Caco-2 (cell line): ENCODE results near the gene PMM1. TPM values are rescaled to one million over a fixed set of nuclear protein-coding genes. Genes with fewer than 3 reads are reported as not detected.

Experiments used
- BruUV-seq: library from RNA; stranded (reverse); fragments of 400-500 nt; replicated peaks from 2 replicates; lab custom pipeline; 2021; lab: Mats Ljungman, UMichigan
- CTCF ChIA-PET: fragments of 300-600 bp; sonication (Branson Sonifier 250); formaldehyde crosslinking; loops from one replicate; lab custom pipeline; 2022; ENCODE audit warnings: antibody characterized with exemption; lab: Charles Lee
- POLR2A ChIA-PET: fragments of 300-600 bp; sonication (Branson Sonifier 250); formaldehyde crosslinking; loops from one replicate; lab custom pipeline; 2022; ENCODE audit warnings: antibody characterized with exemption; lab: Charles Lee
- DNase-seq, 2 experiments: peaks; one replicate each; pipeline versions ENCODE4 v3.0.0 to v3.0.0-alpha.2; 2020 to 2022
- H3K27me3 ChIP-seq: replicated peaks from 2 replicates; pipeline ENCODE4 v1.6.0; 2011; ENCODE audit warnings: low read length; ENCODE audit not compliant: control insufficient read depth, insufficient read depth
- H3K36me3 ChIP-seq: 2 replicates; pipeline ENCODE4 v1.5.1; 2011; ENCODE audit warnings: low read length; ENCODE audit not compliant: control insufficient read depth, insufficient read depth
- H3K4me1 ChIP-seq: fragments of 250-450 bp; sonication (Bioruptor Pico); 2 replicates; pipeline ENCODE4 v1.5.1; 2020; ENCODE audit warnings: mild to moderate bottlenecking
- H3K4me3 ChIP-seq: 2 replicates; pipeline ENCODE4 v1.5.1; 2011; ENCODE audit warnings: low read depth, mild to moderate bottlenecking, control low read depth, low read length
- H3K9me3 ChIP-seq: fragments of 250-450 bp; sonication (Bioruptor Pico); 2 replicates; pipeline ENCODE4 v1.5.1; 2020; ENCODE audit warnings: mild to moderate bottlenecking, moderate library complexity
- H3K27ac Mint-ChIP-seq: one replicate; pipeline ENCODE4 v1.8.0; 2022; ENCODE audit warnings: mixed read lengths; ENCODE audit not compliant: unreplicated experiment
- H3K27me3 Mint-ChIP-seq: one replicate; pipeline ENCODE4 v1.8.0; 2022; ENCODE audit warnings: mixed read lengths; ENCODE audit not compliant: insufficient read depth, unreplicated experiment
- H3K36me3 Mint-ChIP-seq: one replicate; pipeline ENCODE4 v1.8.0; 2022; ENCODE audit warnings: mild to moderate bottlenecking, mixed read lengths; ENCODE audit not compliant: insufficient read depth, unreplicated experiment
- H3K4me1 Mint-ChIP-seq: one replicate; pipeline ENCODE4 v1.8.0; 2022; ENCODE audit warnings: low read depth, mixed read lengths; ENCODE audit not compliant: unreplicated experiment
- H3K4me3 Mint-ChIP-seq: one replicate; pipeline ENCODE4 v1.8.0; 2022; ENCODE audit warnings: mild to moderate bottlenecking, moderate library complexity, mixed read lengths; ENCODE audit not compliant: unreplicated experiment
- H3K9me3 Mint-ChIP-seq: one replicate; pipeline ENCODE4 v1.8.0; 2022; ENCODE audit warnings: mixed read lengths; ENCODE audit not compliant: unreplicated experiment
- intact Hi-C: fragments of 100-400 bp; cut with micrococcal nuclease; formaldehyde crosslinking; loops from one replicate; pipeline ENCODE4 v1.10.0; 2022; ENCODE audit not compliant: unreplicated experiment
- total RNA-seq: library from RNA; stranded (reverse); gene quantifications from 2 replicates; pipeline ENCODE4 v1.2.3, GENCODE V29; 2022
- TF ChIP-seq, protein P1 (sequence below), 2 experiments: fragments of 200-600 bp in 1 of 2; IDR thresholded peaks; 1 replicate in 1 of 2; 2 replicates in 1 of 2; pipeline versions ENCODE4 v1.5.1 to v1.8.0; 2011 to 2022; ENCODE audit warnings: antibody characterized with exemption in 1 of 2, control low read depth in 1 of 2, inconsistent platforms in 1 of 2, low read depth in 1 of 2, low read length in 1 of 2, mild to moderate bottlenecking in 1 of 2, moderate library complexity in 1 of 2; ENCODE audit not compliant: insufficient read depth in 1 of 2, severe bottlenecking in 1 of 2, unreplicated experiment in 1 of 2

Gene PMM1
- total RNA-seq, 1 experiment from 2014 or later: 29.6 TPM

DNA sequence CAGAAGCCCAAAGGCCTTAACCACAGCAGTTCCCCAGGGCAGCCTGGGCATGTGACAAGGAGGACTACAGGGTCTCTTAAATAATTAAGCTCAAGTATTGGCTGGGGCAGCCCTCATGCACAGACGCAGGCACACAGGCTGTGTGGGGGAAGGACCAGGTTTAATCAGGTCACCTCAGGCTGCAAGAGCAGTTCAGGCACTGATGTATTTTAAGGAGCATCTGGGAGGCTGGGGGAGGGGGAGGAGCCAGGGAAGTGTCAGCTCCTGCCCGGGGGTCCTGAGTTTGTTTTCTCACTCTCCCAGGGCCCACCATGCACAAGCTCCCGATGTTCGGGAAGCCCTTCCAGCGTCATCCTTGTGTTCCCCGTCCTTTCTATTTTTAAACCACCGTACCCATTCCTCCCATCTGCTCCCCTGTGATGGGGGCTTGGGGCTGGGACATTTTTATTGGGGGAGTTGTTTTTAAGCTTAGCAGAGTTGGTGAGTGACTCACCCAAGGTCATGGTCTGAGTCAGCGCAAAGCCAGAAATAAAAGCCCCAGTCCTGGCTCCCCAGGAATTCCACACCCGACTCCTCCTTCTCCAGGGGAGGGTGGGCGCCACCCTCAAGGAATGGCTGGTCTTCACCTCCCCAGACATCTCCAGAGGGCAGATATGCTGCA is 26.5 kb downstream of the PMM1 start:
- ChIA-PET CTCF (interaction anchor here (0.7 kb wide), 2 partner anchors 11 to 116 kb away, joined by 3 to 4 read pairs; no protein-coding TSS in a partner anchor), POLR2A (no interaction called here)
- peaks cover 11% of the 10 kb centered on the region for H3K4me1 ChIP-seq
- H3K27me3 ChIP-seq: no peaks in the 10 kb centered on the region
- intact Hi-C loops: no loop called here
- H3K27ac Mint-ChIP-seq: no peak overlapping the region
- TF ChIP-seq, protein P1, sequence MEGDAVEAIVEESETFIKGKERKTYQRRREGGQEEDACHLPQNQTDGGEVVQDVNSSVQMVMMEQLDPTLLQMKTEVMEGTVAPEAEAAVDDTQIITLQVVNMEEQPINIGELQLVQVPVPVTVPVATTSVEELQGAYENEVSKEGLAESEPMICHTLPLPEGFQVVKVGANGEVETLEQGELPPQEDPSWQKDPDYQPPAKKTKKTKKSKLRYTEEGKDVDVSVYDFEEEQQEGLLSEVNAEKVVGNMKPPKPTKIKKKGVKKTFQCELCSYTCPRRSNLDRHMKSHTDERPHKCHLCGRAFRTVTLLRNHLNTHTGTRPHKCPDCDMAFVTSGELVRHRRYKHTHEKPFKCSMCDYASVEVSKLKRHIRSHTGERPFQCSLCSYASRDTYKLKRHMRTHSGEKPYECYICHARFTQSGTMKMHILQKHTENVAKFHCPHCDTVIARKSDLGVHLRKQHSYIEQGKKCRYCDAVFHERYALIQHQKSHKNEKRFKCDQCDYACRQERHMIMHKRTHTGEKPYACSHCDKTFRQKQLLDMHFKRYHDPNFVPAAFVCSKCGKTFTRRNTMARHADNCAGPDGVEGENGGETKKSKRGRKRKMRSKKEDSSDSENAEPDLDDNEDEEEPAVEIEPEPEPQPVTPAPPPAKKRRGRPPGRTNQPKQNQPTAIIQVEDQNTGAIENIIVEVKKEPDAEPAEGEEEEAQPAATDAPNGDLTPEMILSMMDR (IDR thresholded peaks at IDR 0.05; ENCODE audit: insufficient read depth in 1 of 2, low read depth in 1 of 2, low read length in 1 of 2, severe bottlenecking in 1 of 2, unreplicated experiment in 1 of 2): no peak
- no peaks in the 10 kb centered on the region for H3K36me3 ChIP-seq
- H3K4me3 Mint-ChIP-seq: no peak overlapping the region
- no peaks in the 10 kb centered on the region for H3K27me3 Mint-ChIP-seq
- H3K4me3 ChIP-seq: no peak overlapping the region
- H3K9me3 Mint-ChIP-seq: no peaks in the 10 kb centered on the region
- no peaks in the 10 kb centered on the region for H3K9me3 ChIP-seq
- BruUV-seq: no TSS peak
- peaks cover 11% of the 10 kb centered on the region for H3K4me1 Mint-ChIP-seq
- DNase-seq: no peak
- no peaks in the 10 kb centered on the region for H3K36me3 Mint-ChIP-seq

DNA sequence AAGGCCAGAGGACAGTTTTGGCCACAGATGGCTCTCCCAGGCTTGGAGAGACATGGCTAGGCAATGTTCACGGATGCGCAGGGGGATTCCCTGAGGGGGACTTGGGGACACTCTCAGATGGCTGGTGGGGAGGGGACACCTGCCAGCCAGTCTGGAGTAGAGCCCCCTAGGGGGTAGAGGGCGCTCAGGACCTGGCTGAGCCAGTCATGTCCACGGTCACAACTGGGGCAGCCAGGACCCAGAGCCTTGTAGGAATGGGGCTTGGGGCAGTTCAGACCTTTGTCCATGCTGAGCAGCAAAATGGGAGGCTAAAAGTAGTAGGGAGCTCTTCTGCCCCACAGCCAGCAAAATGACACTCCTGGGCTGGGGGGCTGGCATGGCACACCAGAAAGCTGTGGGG is 27.2 kb downstream of the PMM1 start:
- TF ChIP-seq, protein P1 (IDR thresholded peaks at IDR 0.05; ENCODE audit: insufficient read depth in 1 of 2, low read depth in 1 of 2, low read length in 1 of 2, severe bottlenecking in 1 of 2, unreplicated experiment in 1 of 2): no peak
- H3K4me3 ChIP-seq: no peak overlapping the region

DNA sequence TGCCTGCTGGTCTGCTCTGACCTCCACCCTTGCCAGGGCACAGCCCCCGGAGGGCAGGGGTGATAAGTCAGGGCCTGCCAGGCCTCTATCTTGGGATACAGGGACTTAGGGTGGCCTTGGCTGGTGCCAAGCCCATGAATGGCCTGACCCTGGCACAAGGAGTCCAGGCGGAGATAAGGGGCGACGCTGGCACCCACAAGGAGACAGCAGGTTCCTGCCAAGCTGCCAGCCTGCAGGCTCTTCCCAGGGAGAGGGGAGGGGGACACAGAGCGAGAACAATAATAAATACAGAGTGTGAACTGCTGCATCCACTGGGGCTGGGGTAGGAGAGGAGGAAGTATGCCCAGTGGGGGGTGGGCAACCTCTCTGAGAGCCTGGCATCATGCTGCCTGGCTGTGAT is 27.9 kb downstream of the PMM1 start:
- intact Hi-C loops: no loop called here
- Histone ChIP-seq H3K9me3 (no peaks in the 10 kb centered on the region), H3K27me3 (no peaks in the 10 kb centered on the region), H3K36me3 (no peaks in the 10 kb centered on the region), H3K4me3 (no peak overlapping the region), H3K4me1 (peaks cover 11% of the 10 kb centered on the region)
- no peak overlapping the region for H3K4me3 Mint-ChIP-seq
- H3K27me3 Mint-ChIP-seq: no peaks in the 10 kb centered on the region
- no peak for DNase-seq
- ChIA-PET POLR2A (no interaction called here), CTCF (no interaction called here)
- TF ChIP-seq, protein P1 (IDR thresholded peaks at IDR 0.05; ENCODE audit: insufficient read depth in 1 of 2, low read depth in 1 of 2, low read length in 1 of 2, severe bottlenecking in 1 of 2, unreplicated experiment in 1 of 2): no peak
- H3K9me3 Mint-ChIP-seq: no peaks in the 10 kb centered on the region
- no peaks in the 10 kb centered on the region for H3K36me3 Mint-ChIP-seq
- H3K4me1 Mint-ChIP-seq: peaks cover 11% of the 10 kb centered on the region
- no peak overlapping the region for H3K27ac Mint-ChIP-seq
- BruUV-seq: no TSS peak

More for the DNA sequence above, 27.2 kb downstream of the PMM1 start:
- no peaks in the 10 kb centered on the region for H3K36me3 Mint-ChIP-seq
- intact Hi-C loops: no loop called here
- peaks cover 11% of the 10 kb centered on the region for H3K4me1 Mint-ChIP-seq
- no peak overlapping the region for H3K4me3 Mint-ChIP-seq
- no TSS peak for BruUV-seq
- POLR2A ChIA-PET: no interaction called here
- no peaks in the 10 kb centered on the region for H3K27me3 Mint-ChIP-seq
- CTCF ChIA-PET: no interaction called here
- DNase-seq: no peak
- Histone ChIP-seq H3K9me3 (no peaks in the 10 kb centered on the region), H3K4me1 (peaks cover 11% of the 10 kb centered on the region), H3K36me3 (no peaks in the 10 kb centered on the region), H3K27me3 (no peaks in the 10 kb centered on the region)
- H3K9me3 Mint-ChIP-seq: no peaks in the 10 kb centered on the region
- no peak overlapping the region for H3K27ac Mint-ChIP-seq
